HepG2 (cell line): ENCODE data around the gene PHAX. TPM values are rescaled to one million over a fixed set of nuclear protein-coding genes. Genes with fewer than 3 reads are reported as not detected.
A peak's percentile ranks its signal among the peaks of the same experiment; 100 is the strongest.

ENCODE experiments used
- AGO1 ChIP-seq: fragments of 200-400 bp; formaldehyde crosslinking; IDR thresholded peaks from 2 replicates; pipeline ENCODE4 v1.6.1; 2017; ENCODE audit warnings: mild to moderate bottlenecking, low read depth, low read length, moderate library complexity; ENCODE audit not compliant: poor library complexity, severe bottlenecking
- CBX5 ChIP-seq: sonication (generic); formaldehyde crosslinking; IDR thresholded peaks from 2 replicates; pipeline ENCODE4 v1.4.0; 2020; ENCODE audit warnings: missing genetic modification reagents, borderline replicate concordance
- ELF1 ChIP-seq: sonication (generic); formaldehyde crosslinking; IDR thresholded peaks from 2 replicates; pipeline ENCODE4 v1.4.0; 2020; ENCODE audit warnings: missing genetic modification reagents
- RBM22 ChIP-seq: fragments of 200-400 bp; formaldehyde crosslinking; optimal IDR thresholded peaks from 2 replicates; pipeline ENCODE3; 2017; ENCODE audit warnings: mild to moderate bottlenecking, low read length, moderate library complexity
- SOX5 ChIP-seq: IDR thresholded peaks from 2 replicates; pipeline ENCODE4 v1.6.1; 2016; ENCODE audit warnings: borderline replicate concordance
- ZNF431 ChIP-seq: sonication (generic); formaldehyde crosslinking; IDR thresholded peaks from 2 replicates; pipeline ENCODE4 v1.9.0; 2022; ENCODE audit warnings: missing genetic modification reagents, low read depth, mild to moderate bottlenecking, borderline replicate concordance
- ZNF629 ChIP-seq: sonication (generic); formaldehyde crosslinking; conservative IDR thresholded peaks from 2 replicates; pipeline ENCODE4 v1.5.0; 2020; ENCODE audit warnings: missing genetic modification reagents
- ZNF652 ChIP-seq: IDR thresholded peaks from 2 replicates; pipeline ENCODE4 v1.6.1; 2016; ENCODE audit warnings: low read depth, borderline replicate concordance
- ZNF747 ChIP-seq: sonication (generic); formaldehyde crosslinking; IDR thresholded peaks from 2 replicates; pipeline ENCODE4 v1.8.1; 2023; ENCODE audit warnings: missing genetic modification reagents, mild to moderate bottlenecking, borderline replicate concordance
- polyA plus RNA-seq, 8 experiments: library from polyadenylated mRNA; depleted of rRNA in 3 of 8; stranded (reverse) in 7 of 8; unstranded in 1 of 8; fragments of >200 nt; fragmentation: Illumina TruSeq in 4 of 8; extraction: Trizol in 4 of 8; gene quantifications; 2 replicates each; pipeline versions ENCODE4 v1.2.1 to v1.2.3, GENCODE V29; 2011 to 2016; ENCODE audit warnings: low read depth in 4 of 8, missing spikeins in 1 of 8, mixed read lengths in 1 of 8; ENCODE audit not compliant: insufficient read depth in 1 of 8
- total RNA-seq, 5 experiments: library from RNA; depleted of rRNA; stranded (reverse); fragments of >200 nt; fragmentation: Illumina TruSeq; extraction: Trizol; gene quantifications; 2 replicates each; pipeline ENCODE4 v1.2.3, GENCODE V29; 2016; ENCODE audit warnings: low read depth in 1 of 5
- TF ChIP-seq, protein P1 (sequence below): sonication (generic); formaldehyde crosslinking; IDR thresholded peaks from 2 replicates; pipeline ENCODE4 v1.8.0; 2022; ENCODE audit warnings: mild to moderate bottlenecking, missing genetic modification reagents, borderline replicate concordance
- TF ChIP-seq, protein P2 (sequence below), 2 experiments: IDR thresholded peaks; 2 replicates each; pipeline ENCODE4 v1.6.1; 2011 to 2012; ENCODE audit warnings: low read length in 2 of 2, borderline replicate concordance in 1 of 2, low read depth in 1 of 2, mild to moderate bottlenecking in 1 of 2, moderate library complexity in 1 of 2
- TF ChIP-seq, protein P3 (sequence below): sonication (generic); formaldehyde crosslinking; IDR thresholded peaks from 2 replicates; pipeline ENCODE4 v1.9.0; 2021; ENCODE audit warnings: mild to moderate bottlenecking, missing genetic modification reagents
- TF ChIP-seq, protein P4 (sequence below): sonication (generic); formaldehyde crosslinking; IDR thresholded peaks from 2 replicates; pipeline ENCODE4 v1.5.0; 2020; ENCODE audit warnings: mild to moderate bottlenecking, missing genetic modification reagents

Gene PHAX
- total and polyA plus RNA-seq, 2 of the 13 experiments (the other 11 are each of a cell fraction or from before 2014, with no cell fraction given) = 20.0 to 59.7 TPM

DNA sequence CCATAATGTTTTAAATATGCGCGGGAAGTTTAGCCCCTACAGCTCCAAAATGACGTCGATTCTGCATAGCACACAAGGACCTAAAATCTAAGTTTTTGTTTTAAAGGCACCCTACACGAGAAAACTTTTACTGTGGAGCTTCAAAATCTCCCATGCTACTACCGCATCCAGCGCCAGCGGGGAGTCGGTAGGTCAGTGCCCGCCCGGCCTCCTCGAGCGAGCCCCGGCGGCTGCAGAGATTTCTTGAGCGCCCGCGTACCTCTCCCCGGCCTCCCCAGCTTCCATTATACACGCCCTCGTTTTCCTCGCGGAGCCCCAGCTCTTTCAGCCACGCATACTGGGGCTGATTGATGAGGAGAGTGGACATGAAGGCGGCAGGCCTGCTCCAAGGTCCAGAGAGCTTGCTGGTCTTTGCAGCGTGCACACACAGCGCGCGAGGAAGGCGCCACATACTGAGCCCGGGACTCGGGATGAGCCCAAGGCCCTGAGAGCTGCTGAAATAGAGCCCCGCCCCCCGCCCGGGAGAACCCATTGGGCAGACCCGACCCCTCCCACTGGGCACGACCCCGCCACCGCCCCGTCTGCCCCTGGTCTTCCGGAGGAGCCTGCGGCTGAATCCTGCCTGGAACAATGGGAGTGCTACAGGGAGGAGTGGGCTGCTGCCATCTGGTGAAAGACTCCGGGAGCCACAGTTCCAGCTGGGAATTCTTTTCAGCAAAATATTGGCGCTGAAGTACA is 5.8 kb upstream of the PHAX start, which contains the start of gene ALDH7A1 (continued):
- TF ChIP-seq RBM22 (no peak), AGO1 (no peak), SOX5 (CRISPR knock-in tag) (peak; percentile 66), CBX5 (CRISPR knock-in tag) (no peak), ZNF652 (no peak), ZNF629 (peak; percentile 38; the same call in 1 of the 2 replicates), ZNF747 (0 out of 2 replicates have a peak, but pooled peaks have one; percentile 48), ELF1 (no peak), ZNF431 (CRISPR knock-in tag) (0 out of 2 replicates have a peak, but pooled peaks have one; percentile 70)
- TF ChIP-seq, protein P1, sequence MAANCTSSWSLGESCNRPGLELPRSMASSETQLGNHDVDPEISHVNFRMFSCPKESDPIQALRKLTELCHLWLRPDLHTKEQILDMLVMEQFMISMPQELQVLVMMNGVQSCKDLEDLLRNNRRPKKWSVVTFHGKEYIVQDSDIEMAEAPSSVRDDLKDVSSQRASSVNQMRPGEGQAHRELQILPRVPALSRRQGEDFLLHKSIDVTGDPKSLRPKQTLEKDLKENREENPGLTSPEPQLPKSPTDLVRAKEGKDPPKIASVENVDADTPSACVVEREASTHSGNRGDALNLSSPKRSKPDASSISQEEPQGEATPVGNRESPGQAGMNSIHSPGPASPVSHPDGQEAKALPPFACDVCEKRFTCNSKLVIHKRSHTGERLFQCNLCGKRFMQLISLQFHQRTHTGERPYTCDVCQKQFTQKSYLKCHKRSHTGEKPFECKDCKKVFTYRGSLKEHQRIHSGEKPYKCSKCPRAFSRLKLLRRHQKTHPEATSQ = peak; percentile 94; the same call in 1 of the 2 replicates
- TF ChIP-seq, protein P2, sequence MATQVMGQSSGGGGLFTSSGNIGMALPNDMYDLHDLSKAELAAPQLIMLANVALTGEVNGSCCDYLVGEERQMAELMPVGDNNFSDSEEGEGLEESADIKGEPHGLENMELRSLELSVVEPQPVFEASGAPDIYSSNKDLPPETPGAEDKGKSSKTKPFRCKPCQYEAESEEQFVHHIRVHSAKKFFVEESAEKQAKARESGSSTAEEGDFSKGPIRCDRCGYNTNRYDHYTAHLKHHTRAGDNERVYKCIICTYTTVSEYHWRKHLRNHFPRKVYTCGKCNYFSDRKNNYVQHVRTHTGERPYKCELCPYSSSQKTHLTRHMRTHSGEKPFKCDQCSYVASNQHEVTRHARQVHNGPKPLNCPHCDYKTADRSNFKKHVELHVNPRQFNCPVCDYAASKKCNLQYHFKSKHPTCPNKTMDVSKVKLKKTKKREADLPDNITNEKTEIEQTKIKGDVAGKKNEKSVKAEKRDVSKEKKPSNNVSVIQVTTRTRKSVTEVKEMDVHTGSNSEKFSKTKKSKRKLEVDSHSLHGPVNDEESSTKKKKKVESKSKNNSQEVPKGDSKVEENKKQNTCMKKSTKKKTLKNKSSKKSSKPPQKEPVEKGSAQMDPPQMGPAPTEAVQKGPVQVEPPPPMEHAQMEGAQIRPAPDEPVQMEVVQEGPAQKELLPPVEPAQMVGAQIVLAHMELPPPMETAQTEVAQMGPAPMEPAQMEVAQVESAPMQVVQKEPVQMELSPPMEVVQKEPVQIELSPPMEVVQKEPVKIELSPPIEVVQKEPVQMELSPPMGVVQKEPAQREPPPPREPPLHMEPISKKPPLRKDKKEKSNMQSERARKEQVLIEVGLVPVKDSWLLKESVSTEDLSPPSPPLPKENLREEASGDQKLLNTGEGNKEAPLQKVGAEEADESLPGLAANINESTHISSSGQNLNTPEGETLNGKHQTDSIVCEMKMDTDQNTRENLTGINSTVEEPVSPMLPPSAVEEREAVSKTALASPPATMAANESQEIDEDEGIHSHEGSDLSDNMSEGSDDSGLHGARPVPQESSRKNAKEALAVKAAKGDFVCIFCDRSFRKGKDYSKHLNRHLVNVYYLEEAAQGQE (IDR thresholded peaks at IDR 0.05; ENCODE audit: borderline replicate concordance in 1 of 2, low read depth in 1 of 2, low read length in 2 of 2) = peak in 1 of 2 experiments; percentile 42; a peak in 1 of 4 replicates
- TF ChIP-seq, protein P3, sequence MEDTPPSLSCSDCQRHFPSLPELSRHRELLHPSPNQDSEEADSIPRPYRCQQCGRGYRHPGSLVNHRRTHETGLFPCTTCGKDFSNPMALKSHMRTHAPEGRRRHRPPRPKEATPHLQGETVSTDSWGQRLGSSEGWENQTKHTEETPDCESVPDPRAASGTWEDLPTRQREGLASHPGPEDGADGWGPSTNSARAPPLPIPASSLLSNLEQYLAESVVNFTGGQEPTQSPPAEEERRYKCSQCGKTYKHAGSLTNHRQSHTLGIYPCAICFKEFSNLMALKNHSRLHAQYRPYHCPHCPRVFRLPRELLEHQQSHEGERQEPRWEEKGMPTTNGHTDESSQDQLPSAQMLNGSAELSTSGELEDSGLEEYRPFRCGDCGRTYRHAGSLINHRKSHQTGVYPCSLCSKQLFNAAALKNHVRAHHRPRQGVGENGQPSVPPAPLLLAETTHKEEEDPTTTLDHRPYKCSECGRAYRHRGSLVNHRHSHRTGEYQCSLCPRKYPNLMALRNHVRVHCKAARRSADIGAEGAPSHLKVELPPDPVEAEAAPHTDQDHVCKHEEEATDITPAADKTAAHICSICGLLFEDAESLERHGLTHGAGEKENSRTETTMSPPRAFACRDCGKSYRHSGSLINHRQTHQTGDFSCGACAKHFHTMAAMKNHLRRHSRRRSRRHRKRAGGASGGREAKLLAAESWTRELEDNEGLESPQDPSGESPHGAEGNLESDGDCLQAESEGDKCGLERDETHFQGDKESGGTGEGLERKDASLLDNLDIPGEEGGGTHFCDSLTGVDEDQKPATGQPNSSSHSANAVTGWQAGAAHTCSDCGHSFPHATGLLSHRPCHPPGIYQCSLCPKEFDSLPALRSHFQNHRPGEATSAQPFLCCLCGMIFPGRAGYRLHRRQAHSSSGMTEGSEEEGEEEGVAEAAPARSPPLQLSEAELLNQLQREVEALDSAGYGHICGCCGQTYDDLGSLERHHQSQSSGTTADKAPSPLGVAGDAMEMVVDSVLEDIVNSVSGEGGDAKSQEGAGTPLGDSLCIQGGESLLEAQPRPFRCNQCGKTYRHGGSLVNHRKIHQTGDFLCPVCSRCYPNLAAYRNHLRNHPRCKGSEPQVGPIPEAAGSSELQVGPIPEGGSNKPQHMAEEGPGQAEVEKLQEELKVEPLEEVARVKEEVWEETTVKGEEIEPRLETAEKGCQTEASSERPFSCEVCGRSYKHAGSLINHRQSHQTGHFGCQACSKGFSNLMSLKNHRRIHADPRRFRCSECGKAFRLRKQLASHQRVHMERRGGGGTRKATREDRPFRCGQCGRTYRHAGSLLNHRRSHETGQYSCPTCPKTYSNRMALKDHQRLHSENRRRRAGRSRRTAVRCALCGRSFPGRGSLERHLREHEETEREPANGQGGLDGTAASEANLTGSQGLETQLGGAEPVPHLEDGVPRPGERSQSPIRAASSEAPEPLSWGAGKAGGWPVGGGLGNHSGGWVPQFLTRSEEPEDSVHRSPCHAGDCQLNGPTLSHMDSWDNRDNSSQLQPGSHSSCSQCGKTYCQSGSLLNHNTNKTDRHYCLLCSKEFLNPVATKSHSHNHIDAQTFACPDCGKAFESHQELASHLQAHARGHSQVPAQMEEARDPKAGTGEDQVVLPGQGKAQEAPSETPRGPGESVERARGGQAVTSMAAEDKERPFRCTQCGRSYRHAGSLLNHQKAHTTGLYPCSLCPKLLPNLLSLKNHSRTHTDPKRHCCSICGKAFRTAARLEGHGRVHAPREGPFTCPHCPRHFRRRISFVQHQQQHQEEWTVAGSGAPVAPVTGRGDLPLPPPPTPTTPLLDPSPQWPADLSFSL (CRISPR knock-in tag) = no peak
- TF ChIP-seq, protein P4, sequence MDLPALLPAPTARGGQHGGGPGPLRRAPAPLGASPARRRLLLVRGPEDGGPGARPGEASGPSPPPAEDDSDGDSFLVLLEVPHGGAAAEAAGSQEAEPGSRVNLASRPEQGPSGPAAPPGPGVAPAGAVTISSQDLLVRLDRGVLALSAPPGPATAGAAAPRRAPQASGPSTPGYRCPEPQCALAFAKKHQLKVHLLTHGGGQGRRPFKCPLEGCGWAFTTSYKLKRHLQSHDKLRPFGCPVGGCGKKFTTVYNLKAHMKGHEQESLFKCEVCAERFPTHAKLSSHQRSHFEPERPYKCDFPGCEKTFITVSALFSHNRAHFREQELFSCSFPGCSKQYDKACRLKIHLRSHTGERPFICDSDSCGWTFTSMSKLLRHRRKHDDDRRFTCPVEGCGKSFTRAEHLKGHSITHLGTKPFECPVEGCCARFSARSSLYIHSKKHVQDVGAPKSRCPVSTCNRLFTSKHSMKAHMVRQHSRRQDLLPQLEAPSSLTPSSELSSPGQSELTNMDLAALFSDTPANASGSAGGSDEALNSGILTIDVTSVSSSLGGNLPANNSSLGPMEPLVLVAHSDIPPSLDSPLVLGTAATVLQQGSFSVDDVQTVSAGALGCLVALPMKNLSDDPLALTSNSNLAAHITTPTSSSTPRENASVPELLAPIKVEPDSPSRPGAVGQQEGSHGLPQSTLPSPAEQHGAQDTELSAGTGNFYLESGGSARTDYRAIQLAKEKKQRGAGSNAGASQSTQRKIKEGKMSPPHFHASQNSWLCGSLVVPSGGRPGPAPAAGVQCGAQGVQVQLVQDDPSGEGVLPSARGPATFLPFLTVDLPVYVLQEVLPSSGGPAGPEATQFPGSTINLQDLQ (CRISPR knock-in tag) = 0 out of 2 replicates have a peak, but pooled peaks have one; percentile 39
